WTC11 (cell line): ENCODE results near the gene PDZRN4. TPM values are rescaled to one million over a fixed set of nuclear protein-coding genes. Genes with fewer than 3 reads are reported as not detected.

Experiments used
- ATAC-seq: fragments of 200-7000 bp; cut with Tn5 transposase; 2 replicates; pipeline ENCODE4 v1.10.0; 2021; ENCODE audit warnings: mild to moderate bottlenecking, moderate library complexity
- CTCF ChIA-PET: fragments of 300-600 bp; sonication (Branson Sonifier 250); formaldehyde crosslinking; loops from one replicate; lab custom pipeline; 2021; ENCODE audit warnings: antibody characterized with exemption; lab: Charles Lee
- POLR2A ChIA-PET: fragments of 350-600 bp; sonication (Branson Sonifier 250); formaldehyde crosslinking; loops from one replicate; lab custom pipeline; 2021; ENCODE audit warnings: antibody characterized with exemption; lab: Charles Lee
- DNase-seq: peaks from one replicate; pipeline ENCODE4 v3.0.0; 2021; ENCODE audit warnings: low spot score
- H3K27ac Mint-ChIP-seq: 2 replicates; pipeline ENCODE4 v1.8.0; 2021; ENCODE audit warnings: mixed read lengths
- H3K27me3 Mint-ChIP-seq: 2 replicates; pipeline ENCODE4 v1.8.0; 2021; ENCODE audit warnings: low read depth, mild to moderate bottlenecking, moderate library complexity, mixed read lengths
- H3K36me3 Mint-ChIP-seq: 2 replicates; pipeline ENCODE4 v1.8.0; 2021; ENCODE audit warnings: mixed read lengths
- H3K4me1 Mint-ChIP-seq: 2 replicates; pipeline ENCODE4 v1.8.0; 2022; ENCODE audit warnings: mixed read lengths
- H3K4me3 Mint-ChIP-seq: 2 replicates; pipeline ENCODE4 v1.8.0; 2021; ENCODE audit warnings: mild to moderate bottlenecking, moderate library complexity, mixed read lengths
- H3K9me3 Mint-ChIP-seq: 2 replicates; pipeline ENCODE4 v1.8.0; 2021; ENCODE audit warnings: mixed read lengths
- EMX1 ChIP-seq: fragments of 250-450 bp; sonication (Bioruptor Pico); IDR thresholded peaks from 2 replicates; pipeline ENCODE4 v1.8.0; 2021; ENCODE audit warnings: mild to moderate bottlenecking
- ESRRA ChIP-seq: sonication (generic); formaldehyde crosslinking; IDR thresholded peaks from 2 replicates; pipeline ENCODE4 v1.8.1; 2022; ENCODE audit warnings: mild to moderate bottlenecking, missing genetic modification reagents, borderline replicate concordance
- FOXK1 ChIP-seq: sonication (generic); formaldehyde crosslinking; IDR thresholded peaks from 2 replicates; pipeline ENCODE4 v1.8.0; 2022; ENCODE audit warnings: mild to moderate bottlenecking, moderate library complexity, missing genetic modification reagents
- GTF2I ChIP-seq: fragments of 250-450 bp; sonication (Bioruptor Pico); conservative IDR thresholded peaks from 2 replicates; pipeline ENCODE4 v1.4.0; 2021; ENCODE audit warnings: mild to moderate bottlenecking
- NFE2L1 ChIP-seq: sonication (generic); formaldehyde crosslinking; IDR thresholded peaks from 2 replicates; pipeline ENCODE4 v1.8.1; 2023; ENCODE audit warnings: missing genetic modification reagents
- SMAD3 ChIP-seq: sonication (generic); formaldehyde crosslinking; IDR thresholded peaks from 2 replicates; pipeline ENCODE4 v1.8.0; 2022; ENCODE audit warnings: missing genetic modification reagents, mild to moderate bottlenecking, borderline replicate concordance
- SOX15 ChIP-seq: fragments of 250-450 bp; sonication (Bioruptor Pico); IDR thresholded peaks from 2 replicates; pipeline ENCODE4 v1.9.0; 2021; ENCODE audit warnings: mild to moderate bottlenecking
- TCF7 ChIP-seq: sonication (generic); formaldehyde crosslinking; IDR thresholded peaks from 2 replicates; pipeline ENCODE4 v1.8.0; 2022; ENCODE audit warnings: mild to moderate bottlenecking, low read depth, missing genetic modification reagents, moderate library complexity
- TEAD1 ChIP-seq: sonication (generic); formaldehyde crosslinking; IDR thresholded peaks from 2 replicates; pipeline ENCODE4 v1.8.0; 2022; ENCODE audit warnings: mild to moderate bottlenecking, missing genetic modification reagents
- TEAD4 ChIP-seq: sonication (generic); formaldehyde crosslinking; IDR thresholded peaks from 2 replicates; pipeline ENCODE4 v1.8.0; 2022; ENCODE audit warnings: mild to moderate bottlenecking, missing genetic modification reagents
- TP53 ChIP-seq: sonication (generic); formaldehyde crosslinking; IDR thresholded peaks from 2 replicates; pipeline ENCODE4 v1.8.1; 2023; ENCODE audit warnings: mild to moderate bottlenecking, missing genetic modification reagents
- ZBTB21 ChIP-seq: sonication (generic); formaldehyde crosslinking; IDR thresholded peaks from 2 replicates; pipeline ENCODE4 v1.8.1; 2023; ENCODE audit warnings: mild to moderate bottlenecking, missing genetic modification reagents, borderline replicate concordance
- ZNF121 ChIP-seq: sonication (generic); formaldehyde crosslinking; IDR thresholded peaks from 2 replicates; pipeline ENCODE4 v1.8.0; 2023; ENCODE audit warnings: missing genetic modification reagents
- ZNF219 ChIP-seq: sonication (generic); formaldehyde crosslinking; IDR thresholded peaks from 2 replicates; pipeline ENCODE4 v1.8.0; 2023; ENCODE audit warnings: missing genetic modification reagents, mild to moderate bottlenecking, borderline replicate concordance
- ZNF232 ChIP-seq: sonication (generic); formaldehyde crosslinking; IDR thresholded peaks from 2 replicates; pipeline ENCODE4 v1.8.0; 2022; ENCODE audit warnings: mild to moderate bottlenecking, missing genetic modification reagents
- ZNF263 ChIP-seq: sonication (generic); formaldehyde crosslinking; IDR thresholded peaks from 2 replicates; pipeline ENCODE4 v1.8.1; 2022; ENCODE audit warnings: low read depth, mild to moderate bottlenecking, moderate library complexity, missing genetic modification reagents
- ZNF416 ChIP-seq: fragments of 250-450 bp; sonication (Bioruptor Pico); IDR thresholded peaks from 2 replicates; pipeline ENCODE4 v1.9.0; 2021; ENCODE audit warnings: mild to moderate bottlenecking, inconsistent platforms
- ZNF423 ChIP-seq: fragments of 250-450 bp; sonication (Bioruptor Pico); IDR thresholded peaks from 2 replicates; pipeline ENCODE4 v2.1.2; 2022; ENCODE audit warnings: mild to moderate bottlenecking, moderate library complexity
- total RNA-seq: library from RNA; stranded (reverse); gene quantifications from 3 replicates; pipeline ENCODE4 v1.2.3, GENCODE V29; 2021
- TF ChIP-seq, protein P1 (sequence below): fragments of 200-600 bp; IDR thresholded peaks from 2 replicates; pipeline ENCODE4 v1.8.0; 2022; ENCODE audit warnings: antibody characterized with exemption
- TF ChIP-seq, protein P2 (sequence below): sonication (generic); formaldehyde crosslinking; conservative IDR thresholded peaks from 2 replicates; pipeline ENCODE4 v1.8.1; 2023; ENCODE audit warnings: mild to moderate bottlenecking, low read depth, missing genetic modification reagents, moderate library complexity
- TF ChIP-seq, protein P3 (sequence below): sonication (generic); formaldehyde crosslinking; IDR thresholded peaks from 2 replicates; pipeline ENCODE4 v1.8.1; 2023; ENCODE audit warnings: mild to moderate bottlenecking, moderate library complexity, missing genetic modification reagents
- TF ChIP-seq, protein P4 (sequence below): fragments of 250-450 bp; sonication (Bioruptor Pico); conservative IDR thresholded peaks from 2 replicates; pipeline ENCODE4 v1.9.0; 2021; ENCODE audit warnings: mild to moderate bottlenecking
- TF ChIP-seq, protein P5 (sequence below): sonication (generic); formaldehyde crosslinking; IDR thresholded peaks from 2 replicates; pipeline ENCODE4 v1.8.0; 2023; ENCODE audit warnings: missing genetic modification reagents, mild to moderate bottlenecking, borderline replicate concordance

The PDZRN4 gene
- total RNA-seq, 1 experiment from 2014 or later = 0.09 TPM

DNA sequence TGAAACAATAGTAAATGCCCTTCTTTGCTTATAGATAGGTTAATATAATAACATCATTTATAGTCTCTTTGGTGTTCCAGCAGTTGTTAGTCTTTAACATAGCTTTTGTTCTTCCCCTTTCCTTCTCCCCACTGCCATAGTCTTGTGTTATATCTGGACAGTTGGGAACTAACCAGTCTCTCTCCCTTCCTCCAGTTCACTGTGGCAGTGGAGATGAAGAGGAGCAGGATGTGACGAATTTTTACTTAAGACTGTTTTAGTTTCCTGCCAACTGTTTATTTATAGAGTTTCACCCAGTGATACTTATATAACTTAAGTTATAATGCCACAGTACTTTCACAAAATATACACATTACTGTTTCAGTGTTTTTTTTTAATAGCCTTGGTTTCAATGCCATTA, 277.4 kb downstream of the PDZRN4 start (continued):
- TF ChIP-seq, protein P1, sequence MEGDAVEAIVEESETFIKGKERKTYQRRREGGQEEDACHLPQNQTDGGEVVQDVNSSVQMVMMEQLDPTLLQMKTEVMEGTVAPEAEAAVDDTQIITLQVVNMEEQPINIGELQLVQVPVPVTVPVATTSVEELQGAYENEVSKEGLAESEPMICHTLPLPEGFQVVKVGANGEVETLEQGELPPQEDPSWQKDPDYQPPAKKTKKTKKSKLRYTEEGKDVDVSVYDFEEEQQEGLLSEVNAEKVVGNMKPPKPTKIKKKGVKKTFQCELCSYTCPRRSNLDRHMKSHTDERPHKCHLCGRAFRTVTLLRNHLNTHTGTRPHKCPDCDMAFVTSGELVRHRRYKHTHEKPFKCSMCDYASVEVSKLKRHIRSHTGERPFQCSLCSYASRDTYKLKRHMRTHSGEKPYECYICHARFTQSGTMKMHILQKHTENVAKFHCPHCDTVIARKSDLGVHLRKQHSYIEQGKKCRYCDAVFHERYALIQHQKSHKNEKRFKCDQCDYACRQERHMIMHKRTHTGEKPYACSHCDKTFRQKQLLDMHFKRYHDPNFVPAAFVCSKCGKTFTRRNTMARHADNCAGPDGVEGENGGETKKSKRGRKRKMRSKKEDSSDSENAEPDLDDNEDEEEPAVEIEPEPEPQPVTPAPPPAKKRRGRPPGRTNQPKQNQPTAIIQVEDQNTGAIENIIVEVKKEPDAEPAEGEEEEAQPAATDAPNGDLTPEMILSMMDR = no peak
- TF ChIP-seq ESRRA (no peak), NFE2L1 (no peak), GTF2I (CRISPR knock-in tag) (no peak), ZBTB21 (CRISPR knock-in tag) (no peak), TCF7 (CRISPR knock-in tag) (no peak), ZNF416 (no peak), TP53 (CRISPR knock-in tag) (no peak), ZNF121 (no peak)
- TF ChIP-seq, protein P2, sequence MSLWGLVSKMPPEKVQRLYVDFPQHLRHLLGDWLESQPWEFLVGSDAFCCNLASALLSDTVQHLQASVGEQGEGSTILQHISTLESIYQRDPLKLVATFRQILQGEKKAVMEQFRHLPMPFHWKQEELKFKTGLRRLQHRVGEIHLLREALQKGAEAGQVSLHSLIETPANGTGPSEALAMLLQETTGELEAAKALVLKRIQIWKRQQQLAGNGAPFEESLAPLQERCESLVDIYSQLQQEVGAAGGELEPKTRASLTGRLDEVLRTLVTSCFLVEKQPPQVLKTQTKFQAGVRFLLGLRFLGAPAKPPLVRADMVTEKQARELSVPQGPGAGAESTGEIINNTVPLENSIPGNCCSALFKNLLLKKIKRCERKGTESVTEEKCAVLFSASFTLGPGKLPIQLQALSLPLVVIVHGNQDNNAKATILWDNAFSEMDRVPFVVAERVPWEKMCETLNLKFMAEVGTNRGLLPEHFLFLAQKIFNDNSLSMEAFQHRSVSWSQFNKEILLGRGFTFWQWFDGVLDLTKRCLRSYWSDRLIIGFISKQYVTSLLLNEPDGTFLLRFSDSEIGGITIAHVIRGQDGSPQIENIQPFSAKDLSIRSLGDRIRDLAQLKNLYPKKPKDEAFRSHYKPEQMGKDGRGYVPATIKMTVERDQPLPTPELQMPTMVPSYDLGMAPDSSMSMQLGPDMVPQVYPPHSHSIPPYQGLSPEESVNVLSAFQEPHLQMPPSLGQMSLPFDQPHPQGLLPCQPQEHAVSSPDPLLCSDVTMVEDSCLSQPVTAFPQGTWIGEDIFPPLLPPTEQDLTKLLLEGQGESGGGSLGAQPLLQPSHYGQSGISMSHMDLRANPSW = no peak
- TF ChIP-seq, all 79 proteins: peak for 0

DNA sequence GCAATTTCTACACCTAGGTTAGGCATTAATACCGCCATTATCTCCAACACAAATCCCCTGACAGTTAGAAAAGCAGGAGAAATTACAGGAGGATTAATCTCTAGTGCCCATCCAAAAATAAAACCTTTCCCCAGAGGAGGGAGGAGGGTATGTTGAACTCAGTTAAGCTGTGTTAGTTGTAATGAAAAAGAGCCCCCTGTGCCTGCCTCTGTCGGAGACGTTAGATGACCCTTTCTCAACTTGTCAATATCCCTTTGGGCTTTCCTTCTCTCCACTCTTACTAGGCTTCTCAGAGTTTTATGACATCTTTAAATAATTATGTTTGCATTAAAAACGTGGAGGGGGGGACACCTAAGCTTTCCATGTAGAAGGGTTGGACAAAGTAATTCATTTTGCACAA, 278.2 kb downstream of the PDZRN4 start:
- TF ChIP-seq TEAD4 (no peak), ZNF232 (CRISPR knock-in tag) (no peak), FOXK1 (CRISPR knock-in tag) (no peak), ZNF219 (CRISPR knock-in tag) (no peak), ZNF263 (CRISPR knock-in tag) (no peak), SMAD3 (no peak), ZNF121 (no peak), EMX1 (no peak), TEAD1 (CRISPR knock-in tag) (no peak), ZNF423 (CRISPR knock-in tag) (no peak), SOX15 (CRISPR knock-in tag) (no peak)
- TF ChIP-seq, protein P3, sequence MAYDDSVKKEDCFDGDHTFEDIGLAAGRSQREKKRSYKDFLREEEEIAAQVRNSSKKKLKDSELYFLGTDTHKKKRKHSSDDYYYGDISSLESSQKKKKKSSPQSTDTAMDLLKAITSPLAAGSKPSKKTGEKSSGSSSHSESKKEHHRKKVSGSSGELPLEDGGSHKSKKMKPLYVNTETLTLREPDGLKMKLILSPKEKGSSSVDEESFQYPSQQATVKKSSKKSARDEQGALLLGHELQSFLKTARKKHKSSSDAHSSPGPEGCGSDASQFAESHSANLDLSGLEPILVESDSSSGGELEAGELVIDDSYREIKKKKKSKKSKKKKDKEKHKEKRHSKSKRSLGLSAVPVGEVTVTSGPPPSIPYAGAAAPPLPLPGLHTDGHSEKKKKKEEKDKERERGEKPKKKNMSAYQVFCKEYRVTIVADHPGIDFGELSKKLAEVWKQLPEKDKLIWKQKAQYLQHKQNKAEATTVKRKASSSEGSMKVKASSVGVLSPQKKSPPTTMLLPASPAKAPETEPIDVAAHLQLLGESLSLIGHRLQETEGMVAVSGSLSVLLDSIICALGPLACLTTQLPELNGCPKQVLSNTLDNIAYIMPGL (CRISPR knock-in tag) = no peak
- TF ChIP-seq, protein P4, sequence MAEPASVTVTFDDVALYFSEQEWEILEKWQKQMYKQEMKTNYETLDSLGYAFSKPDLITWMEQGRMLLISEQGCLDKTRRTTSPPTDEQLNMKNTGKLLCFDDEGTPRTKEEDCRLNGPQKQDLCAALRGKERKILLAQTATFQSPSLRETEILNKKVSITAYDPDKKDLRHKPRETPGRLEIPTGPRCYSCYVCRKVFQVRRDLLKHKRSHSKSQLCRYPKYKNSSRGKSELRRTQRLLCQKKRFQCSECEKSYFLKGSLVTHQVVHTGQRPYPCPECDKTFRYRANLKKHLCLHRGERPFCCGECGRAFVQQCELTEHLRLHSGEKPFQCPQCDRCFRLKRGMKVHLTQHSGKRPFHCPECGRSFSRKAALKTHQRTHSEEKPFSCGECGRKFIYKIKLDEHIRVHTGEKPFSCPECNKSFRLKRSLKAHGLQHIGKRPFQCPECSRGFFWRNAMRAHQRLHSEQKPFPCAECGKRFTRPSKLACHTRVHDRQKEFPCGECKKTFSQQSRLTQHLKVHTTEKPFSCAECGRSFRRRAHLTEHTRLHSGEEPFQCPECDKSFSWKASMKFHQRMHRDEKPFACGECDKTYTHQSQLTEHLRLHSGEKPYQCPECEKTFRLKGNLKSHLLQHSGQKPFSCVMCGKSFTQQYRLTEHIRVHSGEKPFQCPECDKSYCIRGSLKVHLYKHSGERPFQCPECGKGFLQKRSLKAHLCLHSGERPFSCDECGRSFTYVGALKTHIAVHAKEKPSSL (CRISPR knock-in tag) = no peak
- TF ChIP-seq, protein P5, sequence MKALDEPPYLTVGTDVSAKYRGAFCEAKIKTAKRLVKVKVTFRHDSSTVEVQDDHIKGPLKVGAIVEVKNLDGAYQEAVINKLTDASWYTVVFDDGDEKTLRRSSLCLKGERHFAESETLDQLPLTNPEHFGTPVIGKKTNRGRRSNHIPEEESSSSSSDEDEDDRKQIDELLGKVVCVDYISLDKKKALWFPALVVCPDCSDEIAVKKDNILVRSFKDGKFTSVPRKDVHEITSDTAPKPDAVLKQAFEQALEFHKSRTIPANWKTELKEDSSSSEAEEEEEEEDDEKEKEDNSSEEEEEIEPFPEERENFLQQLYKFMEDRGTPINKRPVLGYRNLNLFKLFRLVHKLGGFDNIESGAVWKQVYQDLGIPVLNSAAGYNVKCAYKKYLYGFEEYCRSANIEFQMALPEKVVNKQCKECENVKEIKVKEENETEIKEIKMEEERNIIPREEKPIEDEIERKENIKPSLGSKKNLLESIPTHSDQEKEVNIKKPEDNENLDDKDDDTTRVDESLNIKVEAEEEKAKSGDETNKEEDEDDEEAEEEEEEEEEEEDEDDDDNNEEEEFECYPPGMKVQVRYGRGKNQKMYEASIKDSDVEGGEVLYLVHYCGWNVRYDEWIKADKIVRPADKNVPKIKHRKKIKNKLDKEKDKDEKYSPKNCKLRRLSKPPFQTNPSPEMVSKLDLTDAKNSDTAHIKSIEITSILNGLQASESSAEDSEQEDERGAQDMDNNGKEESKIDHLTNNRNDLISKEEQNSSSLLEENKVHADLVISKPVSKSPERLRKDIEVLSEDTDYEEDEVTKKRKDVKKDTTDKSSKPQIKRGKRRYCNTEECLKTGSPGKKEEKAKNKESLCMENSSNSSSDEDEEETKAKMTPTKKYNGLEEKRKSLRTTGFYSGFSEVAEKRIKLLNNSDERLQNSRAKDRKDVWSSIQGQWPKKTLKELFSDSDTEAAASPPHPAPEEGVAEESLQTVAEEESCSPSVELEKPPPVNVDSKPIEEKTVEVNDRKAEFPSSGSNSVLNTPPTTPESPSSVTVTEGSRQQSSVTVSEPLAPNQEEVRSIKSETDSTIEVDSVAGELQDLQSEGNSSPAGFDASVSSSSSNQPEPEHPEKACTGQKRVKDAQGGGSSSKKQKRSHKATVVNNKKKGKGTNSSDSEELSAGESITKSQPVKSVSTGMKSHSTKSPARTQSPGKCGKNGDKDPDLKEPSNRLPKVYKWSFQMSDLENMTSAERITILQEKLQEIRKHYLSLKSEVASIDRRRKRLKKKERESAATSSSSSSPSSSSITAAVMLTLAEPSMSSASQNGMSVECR (CRISPR knock-in tag) = no peak
- H3K27me3 Mint-ChIP-seq = no peaks in the 10 kb centered on the region
- peaks cover 48% of the 10 kb centered on the region for H3K4me1 Mint-ChIP-seq
- no peak overlapping the region for H3K4me3 Mint-ChIP-seq
- H3K27ac Mint-ChIP-seq = no peak overlapping the region
- CTCF ChIA-PET = no interaction called here
- ATAC-seq (peak; percentile 69), DNase-seq (no peak)
- H3K36me3 Mint-ChIP-seq = no peaks in the 10 kb centered on the region
- H3K9me3 Mint-ChIP-seq = no peaks in the 10 kb centered on the region
- POLR2A ChIA-PET = no interaction called here
